A549 (cell line): Measurements from ENCODE around the gene EPHB4.

Source experiments
- CEBPB ChIP-seq, 2 experiments: fragments of >200 bp in 1 of 2; sonication (Bioruptor Twin) in 1 of 2; formaldehyde crosslinking in 1 of 2; IDR thresholded peaks; 2 replicates each; pipeline ENCODE4 v1.6.1; 2012 to 2016
- CTCF ChIP-seq: fragments of >200 bp; sonication (Bioruptor Twin); formaldehyde crosslinking; IDR thresholded peaks from 3 replicates; pipeline ENCODE4 v1.5.1; 2016
- EP300 ChIP-seq, 2 experiments: fragments of >200 bp; sonication (Bioruptor Twin); formaldehyde crosslinking; IDR thresholded peaks; 2 replicates in 1 of 2; 3 replicates in 1 of 2; pipeline ENCODE4 v1.6.1; 2016 to 2017
- ESRRA ChIP-seq: fragments of 150-350 bp; IDR thresholded peaks from 2 replicates; pipeline ENCODE4 v1.6.1; 2014; ENCODE audit warnings: mild to moderate bottlenecking, low read length, borderline replicate concordance
- NPAS2 ChIP-seq: fragments of 250-450 bp; sonication (Bioruptor Pico); IDR thresholded peaks from 2 replicates; pipeline ENCODE4 v1.8.0; 2022; ENCODE audit warnings: mild to moderate bottlenecking, moderate library complexity, borderline replicate concordance
- NR3C1 ChIP-seq: fragments of >200 bp; sonication (Bioruptor Twin); formaldehyde crosslinking; IDR thresholded peaks from 3 replicates; pipeline ENCODE4 v1.6.1; 2017
- PBX3 ChIP-seq: IDR thresholded peaks from 2 replicates; pipeline ENCODE4 v1.6.1; 2012
- POLR2A ChIP-seq: IDR thresholded peaks from 2 replicates; pipeline ENCODE4 v1.6.1; 2012; ENCODE audit warnings: mild to moderate bottlenecking, low read length
- POLR2AphosphoS2 ChIP-seq: conservative IDR thresholded peaks from 2 replicates; pipeline ENCODE4 v1.6.1; 2012; ENCODE audit warnings: low read length, improper control_type of control experiment, inconsistent platforms
- RAD21 ChIP-seq, 2 experiments: fragments of >200 bp in 1 of 2; sonication (Bioruptor Twin) in 1 of 2; formaldehyde crosslinking in 1 of 2; IDR thresholded peaks in 1 of 2; conservative IDR thresholded peaks in 1 of 2; 2 replicates in 1 of 2; 3 replicates in 1 of 2; pipeline ENCODE4 v1.6.1; 2012 to 2018; ENCODE audit warnings: inconsistent platforms in 1 of 2
- RCOR1 ChIP-seq: fragments of 150-350 bp; IDR thresholded peaks from 2 replicates; pipeline ENCODE4 v1.6.1; 2014; ENCODE audit warnings: antibody characterized with exemption, low read length, low read depth
- REST ChIP-seq: fragments of 200-600 bp; sonication (generic); IDR thresholded peaks from 2 replicates; pipeline ENCODE4 v1.6.1; 2016; ENCODE audit warnings: antibody characterized with exemption, mild to moderate bottlenecking, moderate library complexity

- TF ChIP-seq CTCF (no peak), CEBPB (IDR thresholded peaks at IDR 0.05) (no peak), POLR2AphosphoS2 (no peak), PBX3 (no peak), NR3C1 (no peak), RCOR1 (no peak), REST (no peak), POLR2A (no peak), EP300 (IDR thresholded peaks at IDR 0.05) (no peak), ESRRA (no peak), RAD21 (conservative IDR thresholded peaks at IDR 0.05 in 1 of 2, IDR thresholded peaks at IDR 0.05 in 1 of 2) (no peak), NPAS2 (CRISPR knock-in tag) (no peak)
Observed at GRCh38 chr7:100847360-100847759, 20.0 kb upstream of the EPHB4 start.
